GM19351 (cell line): Measurements from ENCODE around the gene MOCS2.

ENCODE experiments used
- ATAC-seq: cut with Tn5 transposase; IDR thresholded peaks from one replicate; pipeline ENCODE4 v1.9.1; 2021; ENCODE audit warnings: mild to moderate bottlenecking, moderate library complexity; ENCODE audit not compliant: unreplicated experiment

The MOCS2 gene

DNA sequence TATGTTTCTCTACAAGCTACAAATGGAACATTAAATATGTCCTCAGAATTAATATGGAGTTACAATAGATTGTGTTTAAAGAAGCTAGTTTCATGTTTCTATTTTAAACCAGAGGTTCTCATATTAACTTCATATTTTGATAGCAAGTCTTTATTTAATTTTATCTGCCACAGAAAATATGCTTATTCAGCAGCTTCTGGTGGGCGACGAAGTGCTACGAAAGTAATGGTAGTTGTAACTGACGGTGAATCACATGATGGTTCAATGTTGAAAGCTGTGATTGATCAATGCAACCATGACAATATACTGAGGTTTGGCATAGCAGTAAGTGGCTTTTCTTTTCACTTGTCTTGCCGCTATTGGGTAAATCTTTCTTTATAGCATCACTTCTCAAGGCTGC, 54.2 kb downstream of the MOCS2 start:
- ATAC-seq = no peak

DNA sequence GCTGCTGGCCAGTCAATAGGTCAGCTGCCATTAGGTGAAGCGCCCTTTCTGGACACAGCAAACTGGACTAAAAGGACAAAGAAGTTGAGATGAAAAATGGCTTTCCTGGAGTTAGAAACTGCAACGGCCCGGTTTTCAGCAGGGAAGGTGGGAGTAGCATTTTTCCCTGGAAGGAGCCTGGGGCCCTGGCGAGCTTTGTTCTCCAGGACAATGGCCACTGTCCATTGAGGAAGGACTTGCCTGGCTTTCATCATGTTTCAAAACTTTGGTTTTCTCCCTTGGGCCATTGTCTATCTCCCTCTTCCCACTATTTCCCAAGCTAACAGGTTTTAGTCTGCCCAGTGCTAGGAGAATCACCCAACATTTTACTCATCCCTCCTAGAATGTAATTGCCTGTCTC, 56.2 kb downstream of the MOCS2 start:
- ATAC-seq = no peak

DNA sequence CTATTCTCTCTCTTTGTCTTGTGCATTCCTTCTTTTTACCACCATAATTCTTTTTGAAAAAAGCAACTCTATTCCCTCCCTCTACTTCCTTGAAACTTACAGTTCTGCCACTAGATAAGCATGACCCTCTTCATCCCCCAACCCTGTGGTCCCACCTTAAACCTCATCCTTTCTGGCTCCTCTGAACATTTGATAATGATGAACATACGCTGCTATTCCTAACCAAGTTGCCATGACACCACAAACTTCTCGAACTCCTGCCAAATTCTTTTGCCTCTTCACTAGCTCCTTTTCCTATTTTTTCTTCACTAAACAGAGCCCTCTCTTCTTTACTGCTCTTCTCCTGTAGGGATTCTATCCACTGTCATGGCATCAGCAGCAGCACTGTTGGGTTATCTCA, 57.1 kb downstream of the MOCS2 start:
- no peak for ATAC-seq

GRCh38 chr5:53048248-53048647, 61.3 kb downstream of the MOCS2 start:
- ATAC-seq = no peak
